Right renal cortex interstitium (tissue), 3 donors: ENCODE measurements around the gene BMERB1. TPM values are rescaled to one million over a fixed set of nuclear protein-coding genes. Genes with fewer than 3 reads are reported as not detected.

ENCODE experiments used
- DNase-seq, 3 donors: peaks; one replicate each; pipeline ENCODE4 v3.0.0-alpha.2; 2013; ENCODE audit warnings: low read depth in 3 of 3, low spot score in 2 of 3
- polyA plus RNA-seq, 3 donors: library from polyadenylated mRNA; unstranded; fragments of 120-200 nt; gene quantifications; one replicate each; pipeline ENCODE4 v1.2.1, GENCODE V29; 2013; ENCODE audit not compliant: insufficient read length in 3 of 3

BMERB1 gene
- polyA plus RNA-seq, 3 donors = 44.0 to 49.7 (median 45.6) TPM

- no peak for DNase-seq
Measured at GRCh38 chr16:15493466-15494180, 59.2 kb downstream of the BMERB1 start.

GRCh38 chr16:15494236-15494635 is 59.8 kb downstream of the BMERB1 start:
- DNase-seq = no peak

- no peak for DNase-seq
Measured at GRCh38 chr16:15495898-15496297, 61.5 kb downstream of the BMERB1 start.

GRCh38 chr16:15498427-15499175 is 64.2 kb downstream of the BMERB1 start:
- DNase-seq = no peak

DNA sequence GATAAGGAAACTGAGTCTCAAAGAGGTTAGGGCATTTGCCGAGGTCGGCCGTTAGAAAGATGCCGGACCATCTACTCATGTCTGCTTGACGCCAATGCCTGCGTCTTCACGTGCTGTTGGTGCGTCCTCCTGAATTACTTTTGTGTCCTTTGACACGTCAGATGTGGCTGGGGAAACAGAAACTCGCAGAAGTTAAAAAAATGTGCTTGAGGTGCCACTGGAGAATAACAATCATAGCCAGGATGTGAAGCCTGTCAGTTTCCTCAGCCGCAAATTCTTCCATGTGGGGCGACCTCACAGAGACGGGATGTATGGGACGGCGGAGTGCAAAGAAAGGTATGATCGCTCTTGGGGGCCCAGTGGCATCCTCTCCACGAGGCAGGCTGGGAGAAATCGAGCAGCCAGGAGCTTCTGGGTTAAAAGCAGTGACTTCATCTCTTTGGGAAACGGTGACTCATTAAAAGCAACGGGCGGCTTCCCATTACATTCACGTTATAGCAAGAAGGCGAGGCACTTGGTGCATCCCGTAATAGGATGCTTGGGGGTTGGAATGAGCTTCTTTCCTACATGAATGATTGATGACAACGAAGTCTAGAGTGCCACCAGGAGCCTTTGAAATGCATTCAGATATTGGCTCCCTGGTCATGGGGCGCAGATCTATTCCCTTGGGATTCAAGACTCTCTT is 67.8 kb downstream of the BMERB1 start:
- no peak for DNase-seq

- no peak for DNase-seq
Measured at GRCh38 chr16:15506441-15506840, 72.1 kb downstream of the BMERB1 start.

GRCh38 chr16:15507301-15507958 is 73.0 kb downstream of the BMERB1 start:
- DNase-seq = no peak

DNA sequence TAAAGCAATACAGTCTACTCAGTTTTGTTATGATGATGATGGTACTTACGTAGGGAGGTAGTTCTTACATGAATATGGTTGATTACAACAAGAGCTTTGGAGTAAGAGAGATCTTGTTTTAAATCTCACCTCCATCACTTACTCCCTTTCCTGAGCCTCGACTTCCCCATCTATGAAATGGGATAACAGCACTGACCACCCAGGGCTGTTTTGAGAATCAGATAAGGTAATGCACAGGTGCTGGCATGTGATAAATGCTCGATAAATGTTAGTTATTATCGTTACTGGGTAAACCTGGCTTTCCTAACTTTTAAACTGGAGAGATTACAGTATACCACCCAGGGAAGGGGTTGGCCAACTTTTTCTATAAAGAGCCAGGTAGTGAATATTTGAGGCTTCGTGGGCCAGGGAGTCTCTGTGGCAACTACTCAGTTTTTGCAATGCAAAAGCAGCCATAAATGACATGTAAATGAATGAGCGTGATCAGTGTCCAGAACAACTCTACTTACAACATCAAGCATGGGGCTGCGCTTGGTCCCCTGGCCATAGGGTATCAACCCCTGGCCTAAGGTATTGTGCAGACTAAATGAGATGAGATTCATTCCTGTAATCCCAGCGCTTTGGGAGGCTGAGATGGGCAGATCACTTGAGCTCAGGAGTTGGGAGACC is 73.7 kb downstream of the BMERB1 start:
- no peak for DNase-seq

DNA sequence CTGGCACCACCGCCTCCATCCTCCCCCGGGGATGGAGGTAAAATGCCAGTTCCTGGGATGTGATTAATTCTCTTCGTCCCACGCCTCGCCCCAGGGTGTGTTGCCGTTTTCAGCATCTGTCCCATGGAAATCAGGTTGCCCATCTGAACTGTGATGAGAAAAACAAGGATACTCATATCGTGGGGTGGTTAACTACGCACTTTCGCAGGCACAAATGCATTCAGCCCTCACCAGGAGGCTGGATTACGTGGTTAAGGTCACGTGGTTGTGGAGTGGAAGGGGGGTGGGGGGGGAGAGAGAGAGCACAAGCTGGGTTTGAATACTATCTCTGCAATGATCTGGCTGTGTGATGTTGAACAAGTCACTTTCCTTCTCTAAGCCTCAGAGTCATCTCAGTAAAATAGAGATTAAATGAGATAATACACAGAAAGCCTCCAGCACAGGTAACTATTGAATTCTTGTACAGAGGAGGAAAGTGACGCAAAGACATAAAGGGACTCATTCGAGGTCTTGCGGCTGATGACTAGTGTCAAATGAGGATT is 74.7 kb downstream of the BMERB1 start:
- DNase-seq = no peak

DNA sequence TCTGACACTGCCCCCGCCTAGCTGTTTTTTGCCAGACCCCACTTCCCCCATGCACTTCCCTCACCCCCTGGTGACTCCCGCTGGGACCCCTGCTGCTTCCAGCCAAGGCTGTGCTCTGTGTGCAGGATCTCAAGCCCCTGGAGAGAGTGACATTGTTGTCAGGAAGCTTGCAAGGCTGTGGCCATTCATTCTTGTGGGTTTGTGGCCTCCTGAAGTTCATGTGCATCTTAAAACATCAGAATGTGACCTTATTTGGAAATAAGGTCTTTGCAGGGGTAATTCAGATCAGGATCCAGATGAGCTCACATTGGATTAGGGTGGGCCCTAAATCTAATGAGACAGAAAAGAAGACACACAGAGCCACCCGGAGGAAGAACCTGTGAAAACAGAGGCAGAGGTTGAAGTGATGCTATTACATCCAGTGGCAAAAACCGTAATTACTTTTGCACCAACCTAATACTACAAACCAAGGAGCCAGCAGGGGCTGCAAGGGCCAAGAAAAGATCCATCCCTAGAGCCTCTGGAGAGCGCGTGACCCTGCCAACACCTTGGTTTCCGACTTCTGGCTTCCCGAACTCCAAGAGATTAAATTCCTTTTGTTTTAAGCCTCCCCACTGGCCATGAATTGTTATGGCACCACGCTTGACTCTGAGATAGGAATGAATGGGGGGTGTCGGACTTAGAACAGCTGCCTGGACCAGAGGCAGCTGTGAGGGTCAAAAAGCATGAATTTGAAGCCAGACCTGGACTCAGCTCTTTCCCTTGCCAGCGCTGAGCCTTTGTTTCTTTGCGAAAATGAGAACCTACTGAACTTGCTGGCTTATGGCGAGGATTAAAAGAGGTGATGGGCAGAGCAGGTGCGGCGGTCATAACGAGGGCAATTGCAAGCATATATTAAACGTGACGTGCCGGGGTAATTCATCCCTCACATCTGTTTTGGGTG is 75.5 kb downstream of the BMERB1 start:
- no peak for DNase-seq

DNA sequence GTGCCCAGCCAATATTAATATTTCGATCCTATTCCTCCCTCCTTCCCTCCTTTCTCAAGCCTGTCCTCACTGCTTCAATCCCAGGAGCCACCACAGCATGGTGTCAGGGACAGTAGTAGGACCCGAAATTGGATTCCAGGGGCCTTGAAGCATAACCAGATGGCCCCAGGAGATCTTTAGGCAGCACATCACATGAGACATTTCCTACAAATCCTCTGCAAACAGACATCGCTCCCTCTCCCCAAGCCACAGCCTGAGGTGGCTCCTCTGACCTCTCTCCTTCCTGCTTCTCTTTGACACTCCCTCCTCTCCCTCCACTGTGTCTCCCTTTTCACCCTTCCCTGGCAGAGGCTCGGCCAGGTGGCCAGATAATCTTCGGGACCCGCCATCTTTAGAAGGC is 76.6 kb downstream of the BMERB1 start:
- no peak for DNase-seq

- no peak for DNase-seq
Measured at GRCh38 chr16:15511759-15512487, 77.5 kb downstream of the BMERB1 start.

DNA sequence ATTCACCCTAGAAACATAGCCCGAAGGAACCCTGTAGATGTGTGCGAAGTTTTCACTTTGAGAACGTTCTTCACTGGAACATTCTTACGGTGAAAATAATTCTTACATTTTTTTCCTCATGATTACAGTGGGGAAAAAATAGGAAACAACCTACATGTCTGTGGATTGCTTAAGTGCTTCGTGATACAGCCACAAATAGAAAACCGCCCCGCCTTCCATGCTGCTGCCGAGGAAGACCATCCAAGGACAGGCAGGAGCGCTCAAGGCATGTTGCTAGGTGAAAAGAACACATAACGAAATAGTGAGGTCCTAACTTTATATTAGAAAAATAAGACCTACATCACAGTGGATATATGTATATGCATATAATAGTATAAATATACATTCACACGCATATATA is 78.8 kb downstream of the BMERB1 start:
- no peak for DNase-seq

DNA sequence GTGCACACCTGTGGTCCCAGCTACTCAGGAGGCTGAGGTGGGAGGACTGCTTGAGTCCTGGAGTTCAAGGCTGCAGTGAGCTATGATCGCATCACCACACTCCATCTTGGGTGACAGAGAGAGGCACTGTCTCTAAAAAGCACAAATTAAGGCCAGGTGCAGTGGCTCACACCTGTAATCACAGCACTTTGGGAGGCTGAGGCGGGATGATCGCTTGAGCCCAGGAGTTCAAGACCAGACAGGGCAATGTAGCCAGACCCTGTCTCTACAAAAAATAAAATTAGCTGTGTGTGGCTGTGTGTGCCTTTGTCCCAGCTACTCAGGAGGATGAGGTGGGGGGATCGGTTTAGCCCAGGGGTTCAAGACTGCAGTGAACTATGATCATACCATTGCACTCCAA is 81.6 kb downstream of the BMERB1 start:
- no peak for DNase-seq

DNA sequence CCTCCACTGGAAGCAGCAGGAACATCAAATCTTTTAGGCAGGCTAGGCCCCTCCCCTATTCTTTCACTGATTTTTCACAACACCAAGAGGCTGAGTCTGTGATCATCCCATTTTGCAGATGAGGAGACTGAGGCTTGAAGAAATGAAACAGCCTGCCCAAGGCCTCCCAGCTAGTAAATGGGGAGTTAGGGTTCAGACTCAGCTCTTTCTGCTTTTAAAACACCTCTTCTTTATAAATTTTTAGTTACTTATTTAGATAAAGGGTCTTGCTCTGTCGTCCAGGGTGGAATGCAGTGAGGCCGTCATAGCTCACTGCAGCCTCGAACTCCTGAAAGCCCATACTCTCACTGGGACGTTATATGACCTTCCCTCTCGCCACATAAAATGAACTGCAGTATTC is 82.2 kb downstream of the BMERB1 start:
- DNase-seq = no peak

DNA sequence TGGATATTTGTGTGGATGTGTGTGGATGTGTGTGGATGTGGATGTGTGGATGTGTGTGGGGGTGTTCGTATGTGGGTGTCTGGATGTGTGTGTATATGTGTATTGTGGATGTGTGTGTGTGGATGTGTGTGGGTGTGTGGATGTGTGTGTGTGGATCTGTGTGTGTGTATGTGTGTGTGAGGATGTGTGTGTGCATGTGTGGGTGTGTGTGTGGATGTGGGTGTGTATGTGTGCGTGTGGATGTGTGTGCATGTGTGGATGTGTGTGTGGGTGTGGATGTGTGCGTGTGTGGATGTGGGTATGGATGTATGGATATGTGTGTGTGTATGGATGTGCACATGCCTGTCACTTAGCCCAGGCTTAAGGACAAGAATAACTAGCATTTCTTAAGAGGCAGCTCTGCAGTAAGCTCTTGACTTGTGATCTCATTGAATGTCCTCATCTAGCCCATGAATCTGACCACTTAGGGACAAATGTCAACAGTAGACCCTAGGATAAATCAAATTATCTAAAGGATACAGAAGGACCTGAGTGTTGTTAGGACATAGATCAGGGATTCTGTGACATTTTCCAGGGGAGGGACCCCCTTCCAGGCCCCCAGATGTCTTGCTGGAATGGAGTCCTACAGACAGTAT is 83.5 kb downstream of the BMERB1 start:
- DNase-seq = no peak

GRCh38 chr16:15518381-15519351 is 84.3 kb downstream of the BMERB1 start:
- no peak for DNase-seq
